ENCODE measurements around the gene ADAT3. TPM values are rescaled to one million over a fixed set of nuclear protein-coding genes. Genes with fewer than 3 reads are reported as not detected.

ADAT3 gene
- total and polyA plus RNA-seq, 4 donors = 1.3 to 3.3 (median 2.1) TPM

- Histone ChIP-seq H3K9me3 (ENCODE audit: control insufficient read depth in 4 of 4, low read length in 3 of 4) (no peaks in the 10 kb centered on the region), H3K9ac (ENCODE audit: low read depth in 1 of 2, low read length in 2 of 2) (no peak overlapping the region), H3K27me3 (ENCODE audit: control insufficient read depth in 4 of 4, insufficient read depth in 4 of 4, low read length in 3 of 4) (no peaks in the 10 kb centered on the region), H3K4me1 (ENCODE audit: control insufficient read depth in 4 of 4, insufficient read depth in 4 of 4, low read length in 3 of 4) (no peaks in the 10 kb centered on the region), H3K36me3 (ENCODE audit: control insufficient read depth in 4 of 4, insufficient read depth in 3 of 4, low read depth in 1 of 4, low read length in 3 of 4) (peaks cover 0 to 34% (median 10%) of the 10 kb centered on the region in 4 donors), H3K27ac (ENCODE audit: low read depth in 1 of 2, low read length in 2 of 2) (no peak overlapping the region), H3K4me3 (ENCODE audit: low read depth in 1 of 3, low read length in 3 of 3) (no peak overlapping the region)
- TF ChIP-seq HNF4A (conservative IDR thresholded peaks at IDR 0.05) (no peak), JUND (IDR thresholded peaks at IDR 0.05) (no peak), ATF3 (IDR thresholded peaks at IDR 0.05) (no peak), YY1 (IDR thresholded peaks at IDR 0.05) (no peak)
- no peak for DNase-seq (ENCODE audit: low spot score)
- WGBS = 89% methylated on average over 17 of the region's 17 CpGs
Measured at GRCh38 chr19:1917146-1917545, 11.9 kb downstream of the ADAT3 start.

- Histone ChIP-seq H3K27ac (ENCODE audit: low read depth in 1 of 2, low read length in 2 of 2) (no peak overlapping the region), H3K4me3 (ENCODE audit: low read depth in 1 of 3, low read length in 3 of 3) (no peak overlapping the region), H3K9ac (ENCODE audit: low read depth in 1 of 2, low read length in 2 of 2) (no peak overlapping the region), H3K27me3 (ENCODE audit: control insufficient read depth in 4 of 4, insufficient read depth in 4 of 4, low read length in 3 of 4) (no peaks in the 10 kb centered on the region), H3K36me3 (ENCODE audit: control insufficient read depth in 4 of 4, insufficient read depth in 3 of 4, low read depth in 1 of 4, low read length in 3 of 4) (peaks cover 3 to 33% (median 9%) of the 10 kb centered on the region in 4 donors), H3K4me1 (ENCODE audit: control insufficient read depth in 4 of 4, insufficient read depth in 4 of 4, low read length in 3 of 4) (no peaks in the 10 kb centered on the region), H3K9me3 (ENCODE audit: control insufficient read depth in 4 of 4, low read length in 3 of 4) (no peaks in the 10 kb centered on the region)
- no peak for TF ChIP-seq TAF1 (conservative IDR thresholded peaks at IDR 0.05)
- TF ChIP-seq YY1 (IDR thresholded peaks at IDR 0.05) = no peak
- no peak for TF ChIP-seq JUND (IDR thresholded peaks at IDR 0.05)
- no peak for TF ChIP-seq FOXA1 (IDR thresholded peaks at IDR 0.05)
- no peak for TF ChIP-seq ZBTB33 (IDR thresholded peaks at IDR 0.05)
- TF ChIP-seq HNF4A (conservative IDR thresholded peaks at IDR 0.05) = no peak
- no peak for TF ChIP-seq HNF4G (IDR thresholded peaks at IDR 0.05)
- TF ChIP-seq CTCF (IDR thresholded peaks at IDR 0.05; ENCODE audit: low read depth, low read length, missing input control) = no peak
- DNase-seq (ENCODE audit: low spot score) = no peak
- WGBS = 96% methylated on average over 25 of the region's 25 CpGs
Measured at GRCh38 chr19:1917926-1918325, 12.7 kb downstream of the ADAT3 start.

DNA sequence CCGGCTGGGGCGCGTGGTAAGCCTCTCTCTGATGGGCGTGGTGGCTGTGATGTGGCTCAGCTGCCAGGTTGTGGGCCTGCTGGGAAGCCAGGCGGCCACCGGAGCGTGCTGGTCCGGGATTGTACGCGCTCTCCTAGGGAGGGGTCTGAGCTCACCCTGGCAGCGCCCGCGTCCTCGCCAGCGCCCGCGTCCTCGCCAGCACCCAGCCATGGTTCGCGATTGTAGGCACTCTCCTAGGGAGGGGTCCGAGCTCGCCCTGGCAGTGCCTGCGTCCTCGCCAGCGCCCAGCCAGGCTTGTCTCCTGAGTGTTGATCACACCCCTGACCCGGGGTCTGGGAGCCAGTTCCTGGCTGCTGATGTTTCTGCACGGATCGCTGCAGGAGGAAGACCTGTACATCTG lies 13.8 kb downstream of the ADAT3 start:
- DNase-seq (ENCODE audit: low spot score) = no peak
- Histone ChIP-seq H3K36me3 (ENCODE audit: control insufficient read depth in 4 of 4, insufficient read depth in 3 of 4, low read depth in 1 of 4, low read length in 3 of 4) (peaks cover 5 to 31% (median 9%) of the 10 kb centered on the region in 4 donors), H3K4me3 (ENCODE audit: low read depth in 1 of 3, low read length in 3 of 3) (no peak overlapping the region), H3K9me3 (ENCODE audit: control insufficient read depth in 4 of 4, low read length in 3 of 4) (no peaks in the 10 kb centered on the region), H3K27me3 (ENCODE audit: control insufficient read depth in 4 of 4, insufficient read depth in 4 of 4, low read length in 3 of 4) (no peaks in the 10 kb centered on the region), H3K9ac (ENCODE audit: low read depth in 1 of 2, low read length in 2 of 2) (no peak overlapping the region), H3K27ac (ENCODE audit: low read depth in 1 of 2, low read length in 2 of 2) (no peak overlapping the region), H3K4me1 (ENCODE audit: control insufficient read depth in 4 of 4, insufficient read depth in 4 of 4, low read length in 3 of 4) (no peaks in the 10 kb centered on the region)
- WGBS = 97% methylated on average over 28 of the region's 28 CpGs
- TF ChIP-seq RXRA (IDR thresholded peaks at IDR 0.05) = no peak
- TF ChIP-seq HNF4A (conservative IDR thresholded peaks at IDR 0.05) = no peak
- no peak for TF ChIP-seq ATF3 (IDR thresholded peaks at IDR 0.05)
- no peak for TF ChIP-seq TAF1 (conservative IDR thresholded peaks at IDR 0.05)
- TF ChIP-seq JUND (IDR thresholded peaks at IDR 0.05) = no peak
- TF ChIP-seq, protein P1, sequence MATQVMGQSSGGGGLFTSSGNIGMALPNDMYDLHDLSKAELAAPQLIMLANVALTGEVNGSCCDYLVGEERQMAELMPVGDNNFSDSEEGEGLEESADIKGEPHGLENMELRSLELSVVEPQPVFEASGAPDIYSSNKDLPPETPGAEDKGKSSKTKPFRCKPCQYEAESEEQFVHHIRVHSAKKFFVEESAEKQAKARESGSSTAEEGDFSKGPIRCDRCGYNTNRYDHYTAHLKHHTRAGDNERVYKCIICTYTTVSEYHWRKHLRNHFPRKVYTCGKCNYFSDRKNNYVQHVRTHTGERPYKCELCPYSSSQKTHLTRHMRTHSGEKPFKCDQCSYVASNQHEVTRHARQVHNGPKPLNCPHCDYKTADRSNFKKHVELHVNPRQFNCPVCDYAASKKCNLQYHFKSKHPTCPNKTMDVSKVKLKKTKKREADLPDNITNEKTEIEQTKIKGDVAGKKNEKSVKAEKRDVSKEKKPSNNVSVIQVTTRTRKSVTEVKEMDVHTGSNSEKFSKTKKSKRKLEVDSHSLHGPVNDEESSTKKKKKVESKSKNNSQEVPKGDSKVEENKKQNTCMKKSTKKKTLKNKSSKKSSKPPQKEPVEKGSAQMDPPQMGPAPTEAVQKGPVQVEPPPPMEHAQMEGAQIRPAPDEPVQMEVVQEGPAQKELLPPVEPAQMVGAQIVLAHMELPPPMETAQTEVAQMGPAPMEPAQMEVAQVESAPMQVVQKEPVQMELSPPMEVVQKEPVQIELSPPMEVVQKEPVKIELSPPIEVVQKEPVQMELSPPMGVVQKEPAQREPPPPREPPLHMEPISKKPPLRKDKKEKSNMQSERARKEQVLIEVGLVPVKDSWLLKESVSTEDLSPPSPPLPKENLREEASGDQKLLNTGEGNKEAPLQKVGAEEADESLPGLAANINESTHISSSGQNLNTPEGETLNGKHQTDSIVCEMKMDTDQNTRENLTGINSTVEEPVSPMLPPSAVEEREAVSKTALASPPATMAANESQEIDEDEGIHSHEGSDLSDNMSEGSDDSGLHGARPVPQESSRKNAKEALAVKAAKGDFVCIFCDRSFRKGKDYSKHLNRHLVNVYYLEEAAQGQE (IDR thresholded peaks at IDR 0.05) = no peak
- no peak for TF ChIP-seq GABPA (IDR thresholded peaks at IDR 0.05 in 1 of 2, conservative IDR thresholded peaks at IDR 0.05 in 1 of 2)
- TF ChIP-seq NR2F2 (IDR thresholded peaks at IDR 0.05) = no peak
- TF ChIP-seq FOXA1 (IDR thresholded peaks at IDR 0.05) = no peak
